ENCODE results near the gene FNDC3B.

Gene FNDC3B

GRCh38 chr3:172223870-172224269, 184.5 kb downstream of the FNDC3B start:
- Histone ChIP-seq H4K20me1 (ENCODE audit: insufficient read depth, low read length, poor library complexity, severe bottlenecking) (no peaks in the 10 kb centered on the region), H3K4me3 (ENCODE audit: low read length, poor library complexity, severe bottlenecking) (no peak overlapping the region), H3F3A (ENCODE audit: low read depth) (no peaks in the 10 kb centered on the region), H3K79me2 (ENCODE audit: insufficient read depth, low read length) (no peaks in the 10 kb centered on the region), H3K9me2 (replicated peaks; ENCODE audit: low read depth, low read length) (no peaks in the 10 kb centered on the region), H3K36me3 (ENCODE audit: insufficient read depth, low read length) (peaks cover 9% of the 10 kb centered on the region; the same call in 1 of the 2 replicates), H3K9me3 (ENCODE audit: insufficient read depth, low read depth, low read length) (no peaks in the 10 kb centered on the region), H3K9ac (ENCODE audit: low read depth, low read length, poor library complexity, severe bottlenecking) (no peak overlapping the region), H3K4me1 (ENCODE audit: insufficient read depth, low read length, poor library complexity, severe bottlenecking) (no peaks in the 10 kb centered on the region), H2AFZ (ENCODE audit: low read length) (no peak overlapping the region), H3K27me3 (ENCODE audit: insufficient read depth, low read length, poor library complexity, severe bottlenecking) (no peaks in the 10 kb centered on the region), H3K4me2 (ENCODE audit: low read depth, low read length, poor library complexity, severe bottlenecking) (no peak overlapping the region)
- no peak for TF ChIP-seq EZH2phosphoT487 (IDR thresholded peaks at IDR 0.05; ENCODE audit: borderline replicate concordance)
- TF ChIP-seq CTCF (conservative IDR thresholded peaks at IDR 0.05; ENCODE audit: low read length), result no peak

- TF ChIP-seq EZH2phosphoT487 (IDR thresholded peaks at IDR 0.05; ENCODE audit: borderline replicate concordance) (no peak), CTCF (conservative IDR thresholded peaks at IDR 0.05; ENCODE audit: low read length) (no peak)
- no peaks in the 10 kb centered on the region for H3K4me1 ChIP-seq (ENCODE audit: insufficient read depth, low read length, poor library complexity, severe bottlenecking)
Observed at GRCh38 chr3:172224560-172225214, 185.3 kb downstream of the FNDC3B start.

DNA sequence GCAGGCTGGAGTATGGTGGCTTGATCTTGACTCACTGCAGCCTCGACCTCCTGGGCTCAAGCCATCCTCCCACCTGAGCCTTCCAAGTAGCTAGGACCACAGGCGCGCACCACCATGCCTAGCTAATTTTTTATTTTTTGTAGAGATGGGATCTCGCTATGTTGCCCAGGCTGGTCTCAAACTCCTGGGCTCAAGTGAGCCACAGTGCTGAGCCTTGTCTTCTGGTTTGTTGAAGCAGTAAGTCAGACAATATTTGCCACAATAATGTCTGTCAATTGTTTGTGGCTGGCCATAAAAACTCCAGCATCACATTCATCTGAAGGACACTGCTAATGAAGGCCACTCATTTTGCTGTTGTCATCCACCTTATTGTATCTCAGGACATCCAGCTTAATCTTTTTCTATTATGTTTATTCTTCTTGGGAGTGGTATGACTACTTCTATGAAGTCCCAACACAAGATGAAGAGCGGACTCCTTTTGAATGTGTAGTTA, 185.9 kb downstream of the FNDC3B start:
- H3K79me2 ChIP-seq (ENCODE audit: insufficient read depth, low read length), result no peaks in the 10 kb centered on the region
- no peak overlapping the region for H2AFZ ChIP-seq (ENCODE audit: low read length)
- no peaks in the 10 kb centered on the region for H3K9me2 ChIP-seq (replicated peaks; ENCODE audit: low read depth, low read length)
- H3K36me3 ChIP-seq (ENCODE audit: insufficient read depth, low read length), result peaks cover 9% of the 10 kb centered on the region; the same call in 1 of the 2 replicates
- no peak overlapping the region for H3K4me2 ChIP-seq (ENCODE audit: low read depth, low read length, poor library complexity, severe bottlenecking)
- no peaks in the 10 kb centered on the region for H4K20me1 ChIP-seq (ENCODE audit: insufficient read depth, low read length, poor library complexity, severe bottlenecking)
- H3K9me3 ChIP-seq (ENCODE audit: insufficient read depth, low read depth, low read length), result no peaks in the 10 kb centered on the region
- no peak overlapping the region for H3K4me3 ChIP-seq (ENCODE audit: low read length, poor library complexity, severe bottlenecking)
- TF ChIP-seq EZH2phosphoT487 (IDR thresholded peaks at IDR 0.05; ENCODE audit: borderline replicate concordance) (no peak), CTCF (conservative IDR thresholded peaks at IDR 0.05; ENCODE audit: low read length) (no peak)
- no peaks in the 10 kb centered on the region for H3F3A ChIP-seq (ENCODE audit: low read depth)
- H3K4me1 ChIP-seq (ENCODE audit: insufficient read depth, low read length, poor library complexity, severe bottlenecking), result no peaks in the 10 kb centered on the region
- no peaks in the 10 kb centered on the region for H3K27me3 ChIP-seq (ENCODE audit: insufficient read depth, low read length, poor library complexity, severe bottlenecking)
- no peak overlapping the region for H3K9ac ChIP-seq (ENCODE audit: low read depth, low read length, poor library complexity, severe bottlenecking)

More at GRCh38 chr3:172224560-172225214, 185.3 kb downstream of the FNDC3B start:
- no peaks in the 10 kb centered on the region for H4K20me1 ChIP-seq (ENCODE audit: insufficient read depth, low read length, poor library complexity, severe bottlenecking)
- H3K4me3 ChIP-seq (ENCODE audit: low read length, poor library complexity, severe bottlenecking), result no peak overlapping the region
- H3K9ac ChIP-seq (ENCODE audit: low read depth, low read length, poor library complexity, severe bottlenecking), result no peak overlapping the region
- no peaks in the 10 kb centered on the region for H3K9me3 ChIP-seq (ENCODE audit: insufficient read depth, low read depth, low read length)
- H3K4me2 ChIP-seq (ENCODE audit: low read depth, low read length, poor library complexity, severe bottlenecking), result no peak overlapping the region
- H3F3A ChIP-seq (ENCODE audit: low read depth), result no peaks in the 10 kb centered on the region
- no peak overlapping the region for H2AFZ ChIP-seq (ENCODE audit: low read length)
- H3K27me3 ChIP-seq (ENCODE audit: insufficient read depth, low read length, poor library complexity, severe bottlenecking), result no peaks in the 10 kb centered on the region
- no peaks in the 10 kb centered on the region for H3K9me2 ChIP-seq (replicated peaks; ENCODE audit: low read depth, low read length)
- H3K79me2 ChIP-seq (ENCODE audit: insufficient read depth, low read length), result no peaks in the 10 kb centered on the region
- peaks cover 9% of the 10 kb centered on the region; the same call in 1 of the 2 replicates for H3K36me3 ChIP-seq (ENCODE audit: insufficient read depth, low read length)

All from Loucy (cell line).